ENCODE measurements around the gene ELMOD2. TPM values are rescaled to one million over a fixed set of nuclear protein-coding genes. Genes with fewer than 3 reads are reported as not detected.

The ELMOD2 gene
- total and polyA plus RNA-seq, 2 donors (not counting 1 experiment from before 2014, with no cell fraction given), result 20.4 to 25.1 TPM

GRCh38 chr4:140602714-140603113 lies 78.7 kb downstream of the ELMOD2 start:
- no peak overlapping the region for H3K27ac ChIP-seq (ENCODE audit: insufficient read depth, low read length)
- TF ChIP-seq EZH2 (IDR thresholded peaks at IDR 0.05; ENCODE audit: low read length, missing control alignments), result no peak
- TF ChIP-seq CTCF (conservative IDR thresholded peaks at IDR 0.05 in 1 of 2, IDR thresholded peaks at IDR 0.05 in 1 of 2; ENCODE audit: low read depth in 1 of 2, low read length in 2 of 2), result no peak
- H3K4me2 ChIP-seq (ENCODE audit: extremely low read depth, insufficient read depth, low read length), result no peak overlapping the region
- H3K4me3 ChIP-seq (replicated peaks in 1 of 4; ENCODE audit: control extremely low read depth in 1 of 4, insufficient read depth in 1 of 4, low read depth in 3 of 4, low read length in 4 of 4), result no peak overlapping the region
- no peak overlapping the region for H2AFZ ChIP-seq (ENCODE audit: low read length)
- DNase-seq (ENCODE audit: low read depth in 2 of 2), result no peak
- no peaks in the 10 kb centered on the region for H4K20me1 ChIP-seq (ENCODE audit: control insufficient read depth, extremely low read depth, insufficient read depth, low read length)
- H3K79me2 ChIP-seq (ENCODE audit: control insufficient read depth, insufficient read depth, low read length), result no peaks in the 10 kb centered on the region
- H3K9me3 ChIP-seq (ENCODE audit: control insufficient read depth, insufficient read depth, low read depth, low read length), result no peaks in the 10 kb centered on the region
- H3K9ac ChIP-seq (ENCODE audit: insufficient read depth, low read length), result no peak overlapping the region
- peaks cover 8% of the 10 kb centered on the region for H3K27me3 ChIP-seq (ENCODE audit: control insufficient read depth, insufficient read depth, low read length)
- H3K36me3 ChIP-seq (ENCODE audit: control insufficient read depth, insufficient read depth, low read length), result no peaks in the 10 kb centered on the region
- no peaks in the 10 kb centered on the region for H3K4me1 ChIP-seq (ENCODE audit: control insufficient read depth, extremely low read depth, insufficient read depth, low read length)

- Histone ChIP-seq H2AFZ (ENCODE audit: low read length) (no peak overlapping the region), H4K20me1 (ENCODE audit: control insufficient read depth, extremely low read depth, insufficient read depth, low read length) (no peaks in the 10 kb centered on the region), H3K4me1 (ENCODE audit: control insufficient read depth, extremely low read depth, insufficient read depth, low read length) (no peaks in the 10 kb centered on the region), H3K4me2 (ENCODE audit: extremely low read depth, insufficient read depth, low read length) (no peak overlapping the region), H3K4me3 (replicated peaks in 1 of 4; ENCODE audit: control extremely low read depth in 1 of 4, insufficient read depth in 1 of 4, low read depth in 3 of 4, low read length in 4 of 4) (no peak overlapping the region), H3K79me2 (ENCODE audit: control insufficient read depth, insufficient read depth, low read length) (no peaks in the 10 kb centered on the region), H3K9ac (ENCODE audit: insufficient read depth, low read length) (no peak overlapping the region), H3K9me3 (ENCODE audit: control insufficient read depth, insufficient read depth, low read depth, low read length) (no peaks in the 10 kb centered on the region), H3K36me3 (ENCODE audit: control insufficient read depth, insufficient read depth, low read length) (no peaks in the 10 kb centered on the region), H3K27ac (ENCODE audit: insufficient read depth, low read length) (no peak overlapping the region), H3K27me3 (ENCODE audit: control insufficient read depth, insufficient read depth, low read length) (peaks cover 8% of the 10 kb centered on the region)
- TF ChIP-seq EZH2 (IDR thresholded peaks at IDR 0.05; ENCODE audit: low read length, missing control alignments) (no peak), CTCF (conservative IDR thresholded peaks at IDR 0.05 in 1 of 2, IDR thresholded peaks at IDR 0.05 in 1 of 2; ENCODE audit: low read depth in 1 of 2, low read length in 2 of 2) (no peak)
- no peak for DNase-seq (ENCODE audit: low read depth in 2 of 2)
Observed at GRCh38 chr4:140603286-140603685, 79.3 kb downstream of the ELMOD2 start.

Other genes starting within 250 kb of the ELMOD2 start
- gene SCOC, start 150.5 kb upstream of the ELMOD2 start, total RNA-seq, result 33.9 and 40.1 TPM in 2 replicates
- gene SCOC, start 150.5 kb upstream of the ELMOD2 start, polyA plus RNA-seq, result 57.4 and 72.3 TPM in 2 replicates
- 11.8 and 18.0 TPM in 2 replicates for gene CLGN, start 96.5 kb upstream of the ELMOD2 start, total RNA-seq
- gene CLGN, start 96.5 kb upstream of the ELMOD2 start, polyA plus RNA-seq, result 3.4 and 11.2 TPM in 2 replicates
- not detected in 2 replicates for gene MGAT4D, start 25.9 kb upstream of the ELMOD2 start, total RNA-seq
- gene MGAT4D, start 25.9 kb upstream of the ELMOD2 start, polyA plus RNA-seq, result not detected in 2 replicates
- gene UCP1, start 44.8 kb downstream of the ELMOD2 start, total RNA-seq, result not detected in 2 replicates
- gene UCP1, start 44.8 kb downstream of the ELMOD2 start, polyA plus RNA-seq, result not detected in 2 replicates
- 25.4 and 36.3 TPM in 2 replicates for gene TBC1D9, start 232.2 kb downstream of the ELMOD2 start, total RNA-seq
- 17.3 and 18.6 TPM in 2 replicates for gene TBC1D9, start 232.2 kb downstream of the ELMOD2 start, polyA plus RNA-seq

Measured in fibroblast of lung (primary cell).